H1 (cell line): ENCODE data around the gene GAREM2. TPM values are rescaled to one million over a fixed set of nuclear protein-coding genes. Genes with fewer than 3 reads are reported as not detected.

Experiments
- CTCF ChIA-PET: fragments of 300-600 bp; sonication (Branson Sonifier 250); formaldehyde crosslinking; loops from one replicate; lab custom pipeline; 2021; ENCODE audit not compliant: partially characterized antibody; lab: Charles Lee
- POLR2A ChIA-PET: fragments of 300-600 bp; sonication (Branson Sonifier 250); formaldehyde crosslinking; loops from one replicate; lab custom pipeline; 2021; ENCODE audit warnings: inconsistent platforms; ENCODE audit not compliant: partially characterized antibody; lab: Charles Lee
- DNase-seq, 2 experiments: peaks; one replicate each; pipeline versions ENCODE4 v3.0.0 to v3.0.0-alpha.2; 2010 to 2022; ENCODE audit warnings: low spot score in 2 of 2, low read depth in 1 of 2, mixed read lengths in 1 of 2
- FAIRE-seq: peaks from 2 replicates; lab custom pipeline; 2011; peaks lifted over from hg19 to GRCh38; lab: Jason Lieb, UNC
- H2AFZ ChIP-seq: 2 replicates; pipeline ENCODE4 v1.8.1; 2012; ENCODE audit warnings: low read length, inconsistent platforms
- H2AK5ac ChIP-seq: 2 replicates; pipeline ENCODE4 v1.6.1; 2013; ENCODE audit warnings: low read depth, low read length
- H2BK120ac ChIP-seq: replicated peaks from 2 replicates; pipeline ENCODE3; 2013; ENCODE audit warnings: low read depth, low read length, inconsistent platforms
- H2BK12ac ChIP-seq: 2 replicates; pipeline ENCODE4 v1.6.1; 2013; ENCODE audit warnings: low read depth, low read length
- H2BK15ac ChIP-seq: 2 replicates; pipeline ENCODE4 v1.6.1; 2013; ENCODE audit warnings: low read length
- H2BK20ac ChIP-seq: 2 replicates; pipeline ENCODE4 v1.6.1; 2013; ENCODE audit warnings: low read length
- H2BK5ac ChIP-seq: 2 replicates; pipeline ENCODE4 v1.6.1; 2013; ENCODE audit warnings: low read depth, low read length
- H3K14ac ChIP-seq: 2 replicates; pipeline ENCODE4 v1.6.1; 2013; ENCODE audit warnings: inconsistent platforms; ENCODE audit not compliant: insufficient read length
- H3K18ac ChIP-seq: 2 replicates; pipeline ENCODE4 v1.6.1; 2013; ENCODE audit warnings: low read length; ENCODE audit errors: extremely low read depth
- H3K23ac ChIP-seq: 2 replicates; pipeline ENCODE4 v1.6.1; 2013; ENCODE audit warnings: inconsistent platforms; ENCODE audit not compliant: insufficient read length
- H3K23me2 ChIP-seq: 2 replicates; pipeline ENCODE4 v1.6.1; 2013; ENCODE audit warnings: low read depth, low read length
- H3K27ac ChIP-seq: 2 replicates; pipeline ENCODE4 v1.6.1; 2011; ENCODE audit warnings: low read depth, low read length, inconsistent platforms
- H3K27me3 ChIP-seq, 4 experiments: replicated peaks in 1 of 4; 1 replicate in 1 of 4; 2 replicates in 3 of 4; pipeline versions ENCODE4 v1.6.1 to v1.8.1; 2011 to 2013; ENCODE audit warnings: low read length in 3 of 4, mild to moderate bottlenecking in 3 of 4, inconsistent platforms in 2 of 4, mixed read lengths in 2 of 4, moderate library complexity in 1 of 4; ENCODE audit not compliant: control insufficient read depth in 3 of 4, insufficient read depth in 3 of 4; ENCODE audit errors: extremely low read depth in 1 of 4
- H3K36me3 ChIP-seq, 4 experiments: 2 replicates each; pipeline versions ENCODE4 v1.6.1 to v1.8.1; 2011 to 2013; ENCODE audit warnings: mild to moderate bottlenecking in 4 of 4, low read length in 3 of 4, moderate library complexity in 2 of 4, control low read depth in 1 of 4, inconsistent platforms in 1 of 4; ENCODE audit not compliant: insufficient read depth in 4 of 4, control insufficient read depth in 2 of 4
- H3K4ac ChIP-seq: replicated peaks from 2 replicates; pipeline ENCODE3; 2013; ENCODE audit warnings: low read length, low read depth, mixed read lengths, inconsistent platforms; ENCODE audit not compliant: insufficient read length
- H3K4me1 ChIP-seq, 4 experiments: replicated peaks in 1 of 4; 1 replicate in 1 of 4; 2 replicates in 3 of 4; pipeline versions ENCODE4 v1.6.1 to v1.8.1; 2011 to 2013; ENCODE audit warnings: low read length in 3 of 4, inconsistent platforms in 2 of 4, mixed read lengths in 1 of 4; ENCODE audit not compliant: insufficient read depth in 4 of 4, control insufficient read depth in 3 of 4
- H3K4me2 ChIP-seq, 2 experiments: 2 replicates each; pipeline versions ENCODE4 v1.6.1 to v1.8.1; 2011 to 2013; ENCODE audit warnings: low read depth in 2 of 2, low read length in 2 of 2, control low read depth in 1 of 2, inconsistent platforms in 1 of 2, mild to moderate bottlenecking in 1 of 2; ENCODE audit not compliant: insufficient read depth in 1 of 2
- H3K4me3 ChIP-seq, 4 experiments: fragments of 200-600, 300-600 bp in 1 of 4; sonication (generic), shearing (Covaris generic), sonication (Bioruptor Twin) in 1 of 4; 2 replicates each; pipeline versions ENCODE4 v1.5.1 to v1.8.1; 2011 to 2016; ENCODE audit warnings: low read length in 4 of 4, low read depth in 3 of 4, control low read depth in 2 of 4, inconsistent platforms in 2 of 4, mild to moderate bottlenecking in 2 of 4, mixed read lengths in 1 of 4, moderate library complexity in 1 of 4; ENCODE audit not compliant: insufficient read depth in 2 of 4; ENCODE audit errors: extremely low read depth in 1 of 4
- H3K56ac ChIP-seq: replicated peaks from 2 replicates; pipeline ENCODE3; 2013; ENCODE audit warnings: low read depth, mild to moderate bottlenecking, mixed read lengths, low read length, inconsistent platforms; ENCODE audit not compliant: insufficient read length
- H3K79me1 ChIP-seq: 2 replicates; pipeline ENCODE4 v1.6.1; 2013; ENCODE audit warnings: low read depth, low read length, control low read depth
- H3K79me2 ChIP-seq, 2 experiments: 2 replicates each; pipeline versions ENCODE4 v1.6.1 to v1.8.1; 2012 to 2013; ENCODE audit warnings: low read length in 2 of 2, mild to moderate bottlenecking in 2 of 2, inconsistent platforms in 1 of 2; ENCODE audit not compliant: insufficient read depth in 2 of 2, control insufficient read depth in 1 of 2
- H3K9ac ChIP-seq, 4 experiments: replicated peaks in 1 of 4; 1 replicate in 1 of 4; 2 replicates in 3 of 4; pipeline versions ENCODE4 v1.6.1 to v1.8.1; 2011 to 2013; ENCODE audit warnings: low read depth in 3 of 4, low read length in 3 of 4, control low read depth in 2 of 4, mild to moderate bottlenecking in 2 of 4, moderate library complexity in 2 of 4, inconsistent platforms in 1 of 4; ENCODE audit errors: extremely low read depth in 1 of 4
- H3K9me3 ChIP-seq, 2 experiments: 2 replicates each; pipeline versions ENCODE4 v1.6.1 to v1.8.1; 2012 to 2013; ENCODE audit warnings: mild to moderate bottlenecking in 2 of 2, moderate library complexity in 2 of 2, control low read depth in 1 of 2, inconsistent platforms in 1 of 2, low read depth in 1 of 2, low read length in 1 of 2, mixed read lengths in 1 of 2; ENCODE audit not compliant: insufficient read depth in 2 of 2
- H4K20me1 ChIP-seq, 2 experiments: replicated peaks in 1 of 2; 2 replicates each; pipeline versions ENCODE3 to v1.8.1; 2011 to 2013; ENCODE audit warnings: inconsistent platforms in 2 of 2, low read length in 2 of 2, mild to moderate bottlenecking in 1 of 2; ENCODE audit not compliant: insufficient read depth in 2 of 2, control insufficient read depth in 1 of 2
- H4K5ac ChIP-seq: 2 replicates; pipeline ENCODE4 v1.6.1; 2013; ENCODE audit warnings: low read length, low read depth, mixed read lengths, inconsistent platforms; ENCODE audit not compliant: insufficient read length
- H4K8ac ChIP-seq: 2 replicates; pipeline ENCODE4 v1.8.0; 2013; ENCODE audit warnings: mild to moderate bottlenecking, moderate library complexity, low read length, inconsistent platforms; ENCODE audit not compliant: insufficient read depth; ENCODE audit errors: extremely low read depth
- H4K91ac ChIP-seq: replicated peaks from 2 replicates; pipeline ENCODE3; 2013; ENCODE audit warnings: low read length, mixed read lengths, inconsistent platforms; ENCODE audit not compliant: insufficient read length
- ASH2L ChIP-seq: fragments of 200-600, 300-600 bp; sonication (generic); IDR thresholded peaks from one replicate; pipeline ENCODE4 v1.7.1; 2017; ENCODE audit warnings: low read length
- BCL11A ChIP-seq, 2 experiments: IDR thresholded peaks; one replicate each; pipeline ENCODE4 v1.6.1; 2011; ENCODE audit warnings: low read depth in 2 of 2, low read length in 2 of 2, mild to moderate bottlenecking in 2 of 2
- BRCA1 ChIP-seq: IDR thresholded peaks from 2 replicates; pipeline ENCODE4 v1.6.1; 2012; ENCODE audit warnings: low read depth, low read length, improper control_type of control experiment
- CBX5 ChIP-seq: fragments of 300-800, 300-1000 bp; sonication (generic); IDR thresholded peaks from 2 replicates; pipeline ENCODE4 v1.7.1; 2016; ENCODE audit warnings: antibody characterized with exemption, low read length, low read depth
- CBX8 ChIP-seq: fragments of 300-800, 300-1000 bp; sonication (generic); IDR thresholded peaks from 2 replicates; pipeline ENCODE4 v1.7.1; 2016; ENCODE audit warnings: low read depth, low read length, borderline replicate concordance
- CREB1 ChIP-seq: IDR thresholded peaks from 2 replicates; pipeline ENCODE4 v1.6.1; 2012; ENCODE audit warnings: inconsistent platforms
- E2F6 ChIP-seq: IDR thresholded peaks from 2 replicates; pipeline ENCODE4 v1.6.1; 2012; ENCODE audit warnings: inconsistent platforms
- KDM5A ChIP-seq: fragments of 200-600 bp; IDR thresholded peaks from 2 replicates; pipeline ENCODE4 v1.7.1; 2012; ENCODE audit warnings: mild to moderate bottlenecking, low read length, inconsistent platforms, mixed read lengths
- MAX ChIP-seq: IDR thresholded peaks from 2 replicates; pipeline ENCODE4 v1.6.1; 2012; ENCODE audit warnings: inconsistent platforms
- POLR2AphosphoS5 ChIP-seq: IDR thresholded peaks from 2 replicates; pipeline ENCODE4 v1.6.1; 2011; ENCODE audit warnings: low read depth, low read length
- SIN3A ChIP-seq, 2 experiments: IDR thresholded peaks in 1 of 2; conservative IDR thresholded peaks in 1 of 2; 2 replicates each; pipeline ENCODE4 v1.6.1; 2011 to 2012; ENCODE audit warnings: low read length in 2 of 2, improper control_type of control experiment in 1 of 2, low read depth in 1 of 2, mild to moderate bottlenecking in 1 of 2
- SIRT6 ChIP-seq: IDR thresholded peaks from one replicate; pipeline ENCODE4 v1.7.1; 2012; ENCODE audit warnings: low read length, inconsistent platforms
- TBP ChIP-seq: IDR thresholded peaks from 2 replicates; pipeline ENCODE4 v1.6.1; 2011; ENCODE audit warnings: low read depth, low read length, improper control_type of control experiment
- TEAD4 ChIP-seq: IDR thresholded peaks from 2 replicates; pipeline ENCODE4 v1.6.1; 2012; ENCODE audit warnings: low read depth, low read length, inconsistent platforms, mixed read lengths
- WGBS, 2 experiments: shearing (Covaris generic) in 1 of 2; methylation state at CpG; one replicate each; pipeline versions ENCODE4 v1.1.6 to v1.1.7; 2013 to 2015; ENCODE audit warnings: low lambda C conversion rate in 2 of 2, mixed read lengths in 2 of 2, inconsistent platforms in 1 of 2, low coverage in 1 of 2, missing lambda C conversion rate in 1 of 2; ENCODE audit not compliant: insufficient replicate concordance in 2 of 2, insufficient coverage in 1 of 2, insufficient read length in 1 of 2; ENCODE audit errors: extremely low coverage in 1 of 2, missing lambda C conversion rate in 1 of 2; 5-methylcytosine and 5-hydroxymethylcytosine counted together
- polyA plus RNA-seq, 7 experiments: library from polyadenylated mRNA; depleted of rRNA in 3 of 7; stranded (reverse) in 5 of 7; unstranded in 2 of 7; fragments of >200 nt in 5 of 7; fragments of 200-250 nt in 2 of 7; gene quantifications; 1 replicate in 5 of 7; 2 replicates in 1 of 7; 4 replicates in 1 of 7; pipeline versions ENCODE4 v1.2.1 to v1.2.3, GENCODE V29; 2011 to 2013; ENCODE audit warnings: missing spikeins in 2 of 7, mixed read lengths in 2 of 7
- total RNA-seq: library from RNA; stranded (reverse); fragmentation: NEBNext Ultra II Directional; extraction: Animal tissue kit (Norgen Biotek cat#: 25700); gene quantifications from 2 replicates; pipeline ENCODE4 v1.2.1, GENCODE V29; 2021

The GAREM2 gene
- total and polyA plus RNA-seq, 2 of the 8 experiments (the other 6 are each of a cell fraction or from before 2014, with no cell fraction given) = 19.9 TPM

GRCh38 chr2:26169226-26169625, 3.7 kb upstream of the GAREM2 start:
- H3K4me3 ChIP-seq = no peak overlapping the region
- no peaks in the 10 kb centered on the region for H3K9me3 ChIP-seq
- H4K8ac ChIP-seq = no peak overlapping the region
- ChIA-PET POLR2A (interaction anchor here (1.2 to 1.8 kb wide), 2 partner anchors 15 to 31 kb away, joined by 3 to 8 read pairs; no protein-coding TSS in a partner anchor), CTCF (interaction anchor here (1.2 to 4.2 kb wide), 5 partner anchors 15 to 218 kb away, joined by 3 to 16 read pairs (median 4); no protein-coding TSS in a partner anchor)
- no peak overlapping the region for H4K91ac ChIP-seq
- peaks cover 0 to 2% (median 0%) of the 10 kb centered on the region in 4 experiments; a peak in 2 of 7 replicates for H3K27me3 ChIP-seq
- no peak overlapping the region for H2AK5ac ChIP-seq
- H3K56ac ChIP-seq = no peak overlapping the region
- peaks cover 6% of the 10 kb centered on the region for H3K23me2 ChIP-seq
- no peak overlapping the region for H2BK20ac ChIP-seq
- H3K4ac ChIP-seq = no peak overlapping the region
- no peak overlapping the region for H4K5ac ChIP-seq
- H2BK120ac ChIP-seq = no peak overlapping the region
- no peak overlapping the region for H3K27ac ChIP-seq
- no peaks in the 10 kb centered on the region for H3K36me3 ChIP-seq
- H3K4me1 ChIP-seq = peaks cover 0 to under 1% (median under 1%) of the 10 kb centered on the region in 4 experiments; a peak in 3 of 7 replicates
- H3K18ac ChIP-seq = no peak overlapping the region
- FAIRE-seq (no peak), DNase-seq (no peak)
- no peak overlapping the region for H3K14ac ChIP-seq
- H2BK12ac ChIP-seq = no peak overlapping the region
- peaks cover 0 to 1% of the 10 kb centered on the region in 2 experiments; a peak in 1 of 4 replicates for H3K79me2 ChIP-seq
- H3K23ac ChIP-seq = no peak overlapping the region
- H3K79me1 ChIP-seq = peaks cover 1% of the 10 kb centered on the region; the same call in 1 of the 2 replicates
- no peak overlapping the region; a peak in 1 of 7 replicates for H3K9ac ChIP-seq
- H2BK15ac ChIP-seq = no peak overlapping the region
- H2AFZ ChIP-seq = no peak overlapping the region
- peaks cover 0 to 3% of the 10 kb centered on the region in 2 experiments for H4K20me1 ChIP-seq
- no peak overlapping the region for H3K4me2 ChIP-seq
- no peak overlapping the region for H2BK5ac ChIP-seq
- whole genome bisulfite sequencing, 2 experiments = 82% methylated on average over 5 of the region's 5 CpGs; no CpG with 5 or more reads in 1 of the 2 experiments
- no peak for TF ChIP-seq BCL11A (IDR thresholded peaks at IDR 0.05; ENCODE audit: low read depth in 2 of 2, low read length in 2 of 2)
- TF ChIP-seq ASH2L = no peak
- no peak for TF ChIP-seq POLR2AphosphoS5
- no peak for TF ChIP-seq TEAD4
- no peak for TF ChIP-seq SIRT6
- no peak for TF ChIP-seq CBX8
- no peak for TF ChIP-seq KDM5A
- TF ChIP-seq TBP = no peak
- no peak for TF ChIP-seq E2F6
- TF ChIP-seq BRCA1 = no peak
- TF ChIP-seq CBX5 = no peak
- TF ChIP-seq MAX = no peak
- TF ChIP-seq SIN3A (conservative IDR thresholded peaks at IDR 0.05 in 1 of 2, IDR thresholded peaks at IDR 0.05 in 1 of 2; ENCODE audit: low read depth in 1 of 2, low read length in 2 of 2) = no peak
- no peak for TF ChIP-seq CREB1
